ENCODE measurements around the gene PTGDR.

The PTGDR gene

DNA sequence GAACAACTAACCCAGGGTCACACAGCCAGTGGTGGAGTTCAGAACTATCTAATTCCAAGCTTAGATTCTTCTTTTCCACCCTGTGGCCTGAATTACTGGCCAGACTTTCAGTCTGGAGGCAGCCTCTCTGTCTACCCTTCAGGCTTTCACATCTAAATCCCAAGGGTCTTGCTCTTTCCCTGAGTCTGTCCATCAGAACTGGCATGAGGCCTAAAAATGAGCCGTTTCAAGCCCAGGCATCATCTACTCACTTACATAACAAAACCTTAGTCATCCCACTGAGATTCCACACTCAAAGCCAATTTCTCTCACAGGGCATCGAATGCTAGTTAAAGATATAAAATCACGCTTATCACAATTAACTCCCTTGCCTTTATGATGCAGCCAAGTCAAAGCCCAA, 1.3 kb upstream of the PTGDR start:
- no peak for DNase-seq

GRCh38 chr14:52266782-52267181, 716 bp upstream of the PTGDR start:
- no peak for DNase-seq

- DNase-seq: no peak
Measured at GRCh38 chr14:52268279-52269061, 972 bp downstream of the PTGDR start.

DNA sequence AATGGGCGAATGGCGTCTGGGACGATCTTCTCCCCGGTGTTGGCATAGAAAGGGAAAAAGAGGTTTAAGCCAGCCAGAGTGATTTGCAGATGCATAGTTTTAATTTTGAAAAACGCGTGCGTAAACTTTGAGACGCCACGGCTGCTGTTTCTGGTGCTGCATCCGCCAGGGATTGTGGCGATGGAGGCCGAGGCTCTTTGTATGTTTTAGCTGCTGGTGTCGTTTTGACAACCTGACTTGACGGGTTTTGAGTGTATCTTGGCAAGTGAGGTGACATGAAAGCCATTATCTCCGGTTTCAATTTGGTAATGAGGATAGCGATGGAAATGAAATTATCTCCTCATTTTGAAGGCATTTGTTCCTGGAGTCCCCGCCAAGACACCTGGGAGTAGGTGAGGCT, 1.6 kb downstream of the PTGDR start:
- no peak for DNase-seq

- no peak for DNase-seq
Measured at GRCh38 chr14:52269982-52270381, 2.5 kb downstream of the PTGDR start.

- DNase-seq: no peak
Measured at GRCh38 chr14:52271538-52271937, 4.0 kb downstream of the PTGDR start.

- DNase-seq: no peak
Measured at GRCh38 chr14:52272375-52272774, 4.9 kb downstream of the PTGDR start.

GRCh38 chr14:52275372-52275771, 7.9 kb downstream of the PTGDR start:
- DNase-seq: no peak

DNA sequence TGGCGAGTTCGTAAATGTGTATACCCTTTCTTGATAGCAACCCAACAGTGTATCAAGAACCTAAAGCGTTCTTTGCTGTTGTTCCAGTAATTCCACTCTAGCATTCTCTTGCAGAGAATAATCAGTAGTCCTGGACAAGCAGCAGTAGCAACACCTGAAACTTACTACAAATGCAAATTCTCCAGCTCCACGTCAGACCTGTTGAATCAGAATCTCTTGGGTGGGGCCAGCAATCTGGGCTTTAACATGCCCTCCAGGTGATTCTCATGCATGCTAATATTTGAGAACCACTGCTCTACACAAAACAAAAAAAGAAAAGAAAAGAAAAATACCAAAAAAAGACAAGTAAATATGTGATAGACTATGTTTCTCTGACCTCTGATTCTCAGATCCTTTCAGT, 10.1 kb downstream of the PTGDR start:
- no peak for DNase-seq

- DNase-seq: no peak
Measured at GRCh38 chr14:52279408-52279807, 11.9 kb downstream of the PTGDR start.

DNA sequence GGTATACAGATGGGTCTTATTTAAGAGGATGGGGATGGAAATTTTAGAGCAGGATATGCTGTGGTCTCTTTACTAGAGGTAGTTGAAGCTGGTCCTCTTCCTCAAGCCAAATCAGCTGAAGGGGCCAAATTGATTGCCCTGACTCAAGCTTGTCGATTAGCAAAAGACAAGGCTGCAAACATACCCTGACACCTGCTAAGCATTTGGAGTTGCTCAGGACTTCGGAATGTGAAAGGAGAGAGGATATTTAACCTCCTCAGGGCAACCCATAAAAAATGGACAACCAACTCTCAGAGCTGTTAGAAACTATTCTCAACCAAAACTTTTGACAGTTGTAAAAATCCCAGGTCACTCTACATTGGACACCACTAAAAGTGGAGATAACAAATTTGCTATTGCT, 15.6 kb downstream of the PTGDR start:
- no peak for DNase-seq

- no peak for DNase-seq
Measured at GRCh38 chr14:52286661-52287649, 19.5 kb downstream of the PTGDR start.

DNA sequence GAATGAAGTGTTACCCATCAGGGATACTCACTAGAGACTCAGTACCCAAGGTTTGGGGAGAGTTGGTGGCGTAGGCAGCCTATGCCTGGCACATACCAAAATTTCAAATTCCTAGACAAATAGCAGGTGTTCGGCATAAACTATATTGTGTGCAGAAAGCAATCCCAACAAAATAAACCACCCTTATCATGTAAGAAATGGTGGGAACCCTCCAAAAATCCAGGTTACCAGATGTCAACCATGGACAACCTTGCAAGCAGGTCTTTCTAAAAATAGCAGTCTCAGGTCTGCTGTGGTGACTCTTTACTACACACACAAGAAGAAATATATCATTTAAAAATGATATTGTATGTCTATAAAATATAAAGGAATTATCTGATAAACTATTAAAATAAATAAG, 28.9 kb downstream of the PTGDR start:
- no peak for DNase-seq

GRCh38 chr14:52298795-52299194, 31.3 kb downstream of the PTGDR start:
- DNase-seq: no peak

GRCh38 chr14:52299692-52300278, 32.3 kb downstream of the PTGDR start:
- peak; percentile 13 for DNase-seq

GRCh38 chr14:52303236-52303635, 35.7 kb downstream of the PTGDR start:
- DNase-seq: no peak

DNA sequence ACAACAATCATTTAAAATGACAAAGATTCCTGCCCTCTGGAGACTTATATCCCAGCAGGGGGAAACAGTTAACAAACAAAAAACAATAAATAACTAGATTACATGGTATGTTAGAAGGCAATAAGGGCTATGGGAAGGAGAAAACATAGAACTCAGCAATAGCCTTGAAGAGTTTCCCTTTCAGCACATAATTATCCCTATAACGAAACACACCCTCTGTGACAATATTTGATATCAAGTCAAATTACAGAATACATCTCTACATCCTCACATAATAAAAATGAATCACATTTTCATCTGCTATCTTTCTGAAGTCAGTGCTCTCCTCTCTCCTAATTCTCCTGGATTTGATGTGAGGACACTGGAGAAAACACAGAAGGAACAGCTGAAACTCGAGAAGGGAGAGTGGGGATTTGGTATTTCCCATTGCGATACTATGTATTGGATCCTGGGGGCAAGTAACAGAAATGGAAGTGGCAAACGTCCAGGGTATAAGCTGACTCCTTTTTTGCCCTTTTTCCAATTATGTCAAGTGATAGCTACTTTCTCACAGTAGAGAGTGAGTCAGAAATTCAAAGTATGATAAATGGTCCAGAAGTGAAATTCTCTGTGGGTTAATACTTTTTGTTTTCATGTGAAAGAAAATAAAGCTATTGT, 36.9 kb downstream of the PTGDR start:
- no peak for DNase-seq

GRCh38 chr14:52305014-52305413, 37.5 kb downstream of the PTGDR start:
- no peak for DNase-seq

GRCh38 chr14:52307376-52307775, 39.9 kb downstream of the PTGDR start:
- DNase-seq: no peak

GRCh38 chr14:52307905-52308304, 40.4 kb downstream of the PTGDR start:
- DNase-seq: no peak

DNA sequence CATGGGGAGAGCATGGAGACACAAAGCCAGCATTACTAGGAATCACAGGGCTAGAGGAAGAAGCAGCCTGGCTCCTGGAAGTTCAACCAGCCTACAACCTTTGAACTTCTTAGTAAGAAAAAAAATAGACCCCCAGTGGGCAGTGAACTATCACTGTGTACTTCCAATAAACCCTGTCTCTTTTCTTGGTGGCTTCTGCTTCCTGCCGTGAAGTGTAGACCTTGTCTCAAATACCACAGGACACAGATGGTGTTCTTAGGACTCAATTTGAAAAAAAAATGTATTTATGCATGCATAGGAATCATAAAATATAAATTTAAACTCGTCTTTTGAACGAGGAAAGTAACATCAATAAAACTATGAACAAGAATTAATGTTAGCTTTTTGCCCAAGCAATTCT, 43.0 kb downstream of the PTGDR start:
- no peak for DNase-seq

- DNase-seq: no peak
Measured at GRCh38 chr14:52312931-52313355, 45.4 kb downstream of the PTGDR start.

DNA sequence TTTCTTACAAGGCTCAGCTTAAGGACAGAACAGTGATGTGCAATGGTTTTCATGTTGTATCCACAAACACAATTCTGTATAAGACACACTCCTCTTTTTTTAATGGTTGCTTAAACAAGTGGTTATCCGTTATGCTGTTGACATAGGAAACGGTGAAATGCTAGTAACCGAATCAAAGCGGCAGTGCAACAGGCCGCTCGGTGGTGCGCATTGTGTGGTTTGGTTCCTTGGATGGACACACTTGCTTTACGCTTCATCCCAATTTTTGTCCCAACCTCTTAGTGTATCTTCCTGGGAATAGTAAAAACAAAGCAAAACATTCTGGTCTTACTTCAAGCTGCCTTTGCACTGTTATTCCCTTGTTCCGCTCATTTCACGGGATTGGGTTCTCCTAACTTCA, 46.0 kb downstream of the PTGDR start:
- DNase-seq: no peak

All from NCI-H1092 (cell line).